ENCODE data around the gene SERTAD2. TPM values are rescaled to one million over a fixed set of nuclear protein-coding genes. Genes with fewer than 3 reads are reported as not detected.

SERTAD2 gene, protein sequence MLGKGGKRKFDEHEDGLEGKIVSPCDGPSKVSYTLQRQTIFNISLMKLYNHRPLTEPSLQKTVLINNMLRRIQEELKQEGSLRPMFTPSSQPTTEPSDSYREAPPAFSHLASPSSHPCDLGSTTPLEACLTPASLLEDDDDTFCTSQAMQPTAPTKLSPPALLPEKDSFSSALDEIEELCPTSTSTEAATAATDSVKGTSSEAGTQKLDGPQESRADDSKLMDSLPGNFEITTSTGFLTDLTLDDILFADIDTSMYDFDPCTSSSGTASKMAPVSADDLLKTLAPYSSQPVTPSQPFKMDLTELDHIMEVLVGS
- 5.5 and 6.5 TPM in 2 replicates for total RNA-seq

GRCh38 chr2:64653109-64654062 lies at the start of gene SERTAD2:
TSS of gene SERTAD2 (minus strand) at chr2:64653913. CDS start at chr2:64636871, 17,042 bp downstream.

Other genes starting within 250 kb of the SERTAD2 start
- gene LGALSL, start 199.8 kb downstream of the SERTAD2 start, total RNA-seq: 3.8 and 5.6 TPM in 2 replicates
- 25.5 and 27.5 TPM in 2 replicates for gene AFTPH, start 129.6 kb downstream of the SERTAD2 start, total RNA-seq

All from smooth muscle cell of bladder (primary cell).